GM10266 (cell line): ENCODE results near the gene LRRC61.

Experiments used
- DNase-seq: peaks from one replicate; pipeline ENCODE4 v3.0.0; 2012; ENCODE audit errors: extremely low spot score
- TF ChIP-seq, protein P1 (sequence below): IDR thresholded peaks from 2 replicates; pipeline ENCODE4 v1.5.1; 2012; ENCODE audit warnings: mild to moderate bottlenecking, low read depth; ENCODE audit not compliant: control insufficient read depth, insufficient read depth; ENCODE audit errors: missing control alignments

Gene LRRC61

GRCh38 chr7:150341263-150342120, 18.3 kb downstream of the LRRC61 start, which contains the start of gene RARRES2:
Gene RARRES2 (minus strand): TSS chr7:150341629. CDS start chr7:150340609, 1,020 bp downstream.
- TF ChIP-seq, protein P1, sequence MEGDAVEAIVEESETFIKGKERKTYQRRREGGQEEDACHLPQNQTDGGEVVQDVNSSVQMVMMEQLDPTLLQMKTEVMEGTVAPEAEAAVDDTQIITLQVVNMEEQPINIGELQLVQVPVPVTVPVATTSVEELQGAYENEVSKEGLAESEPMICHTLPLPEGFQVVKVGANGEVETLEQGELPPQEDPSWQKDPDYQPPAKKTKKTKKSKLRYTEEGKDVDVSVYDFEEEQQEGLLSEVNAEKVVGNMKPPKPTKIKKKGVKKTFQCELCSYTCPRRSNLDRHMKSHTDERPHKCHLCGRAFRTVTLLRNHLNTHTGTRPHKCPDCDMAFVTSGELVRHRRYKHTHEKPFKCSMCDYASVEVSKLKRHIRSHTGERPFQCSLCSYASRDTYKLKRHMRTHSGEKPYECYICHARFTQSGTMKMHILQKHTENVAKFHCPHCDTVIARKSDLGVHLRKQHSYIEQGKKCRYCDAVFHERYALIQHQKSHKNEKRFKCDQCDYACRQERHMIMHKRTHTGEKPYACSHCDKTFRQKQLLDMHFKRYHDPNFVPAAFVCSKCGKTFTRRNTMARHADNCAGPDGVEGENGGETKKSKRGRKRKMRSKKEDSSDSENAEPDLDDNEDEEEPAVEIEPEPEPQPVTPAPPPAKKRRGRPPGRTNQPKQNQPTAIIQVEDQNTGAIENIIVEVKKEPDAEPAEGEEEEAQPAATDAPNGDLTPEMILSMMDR, result no peak
- DNase-seq, result no peak

GRCh38 chr7:150342121-150342408, 18.9 kb downstream of the LRRC61 start:
- TF ChIP-seq, protein P1, result no peak
- DNase-seq, result no peak

GRCh38 chr7:150343225-150343624, 20.1 kb downstream of the LRRC61 start:
- TF ChIP-seq, protein P1, result no peak
- no peak for DNase-seq

- DNase-seq, result no peak
- TF ChIP-seq, protein P1, result no peak
These were observed 21.1 kb downstream of the LRRC61 start for GRCh38 chr7:150344299-150344698.

DNA sequence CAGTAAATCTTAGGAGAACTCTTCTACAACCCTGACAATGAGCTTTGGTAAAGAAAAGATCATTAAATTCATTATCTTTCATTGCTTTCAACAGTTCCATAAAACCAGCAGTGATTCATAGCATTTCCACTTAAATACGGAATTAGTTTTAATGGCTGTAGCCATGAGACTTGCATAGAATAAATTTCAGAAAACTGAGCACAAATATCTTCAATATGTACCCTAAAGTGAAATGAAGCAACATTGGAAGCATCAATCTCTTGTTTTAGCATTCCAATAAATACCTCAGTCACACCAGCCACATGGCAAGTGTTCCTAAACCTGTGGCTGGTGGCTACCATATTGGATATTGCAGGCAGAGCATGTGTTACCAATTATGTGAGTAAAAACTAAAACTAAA, 21.9 kb downstream of the LRRC61 start:
- no peak for DNase-seq
- TF ChIP-seq, protein P1, result no peak

DNA sequence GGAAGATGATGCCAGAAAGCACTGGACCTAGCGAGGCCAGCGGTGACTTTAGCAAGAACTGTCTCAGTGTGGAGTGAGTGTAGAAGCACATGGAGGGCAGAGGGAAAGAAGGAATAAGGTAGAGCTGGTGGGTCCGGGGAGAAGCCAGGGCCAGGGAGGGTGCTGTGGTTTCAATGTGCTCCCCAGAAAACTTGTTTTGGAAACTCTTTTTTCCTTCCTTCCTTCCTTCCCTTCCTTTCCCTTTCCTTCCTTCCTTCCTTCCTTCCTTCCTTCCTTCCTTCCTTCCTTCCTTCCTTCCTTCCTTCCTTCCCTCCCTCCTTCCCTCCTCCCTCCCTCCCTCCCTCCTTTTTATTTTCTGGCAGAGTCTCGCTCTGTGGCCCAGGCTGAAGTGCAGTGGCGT, 23.8 kb downstream of the LRRC61 start:
- DNase-seq, result no peak

More for the DNA sequence above, 23.8 kb downstream of the LRRC61 start:
- TF ChIP-seq, protein P1, result no peak
